OCI-LY3 (cell line): ENCODE measurements around the gene VWA3B.

Experiments
- EZH2phosphoT487 ChIP-seq: fragments of 200-600 bp; shearing (Covaris generic); IDR thresholded peaks from 2 replicates; pipeline ENCODE4 v1.6.1; 2018; ENCODE audit warnings: antibody characterized with exemption, mixed run types, low read depth
- TF ChIP-seq, protein P1 (sequence below): fragments of 200-600, 300-600 bp; sonication (generic); IDR thresholded peaks from 2 replicates; pipeline ENCODE4 v1.5.1; 2014; ENCODE audit warnings: antibody characterized with exemption, low read length, low read depth

- TF ChIP-seq, protein P1, sequence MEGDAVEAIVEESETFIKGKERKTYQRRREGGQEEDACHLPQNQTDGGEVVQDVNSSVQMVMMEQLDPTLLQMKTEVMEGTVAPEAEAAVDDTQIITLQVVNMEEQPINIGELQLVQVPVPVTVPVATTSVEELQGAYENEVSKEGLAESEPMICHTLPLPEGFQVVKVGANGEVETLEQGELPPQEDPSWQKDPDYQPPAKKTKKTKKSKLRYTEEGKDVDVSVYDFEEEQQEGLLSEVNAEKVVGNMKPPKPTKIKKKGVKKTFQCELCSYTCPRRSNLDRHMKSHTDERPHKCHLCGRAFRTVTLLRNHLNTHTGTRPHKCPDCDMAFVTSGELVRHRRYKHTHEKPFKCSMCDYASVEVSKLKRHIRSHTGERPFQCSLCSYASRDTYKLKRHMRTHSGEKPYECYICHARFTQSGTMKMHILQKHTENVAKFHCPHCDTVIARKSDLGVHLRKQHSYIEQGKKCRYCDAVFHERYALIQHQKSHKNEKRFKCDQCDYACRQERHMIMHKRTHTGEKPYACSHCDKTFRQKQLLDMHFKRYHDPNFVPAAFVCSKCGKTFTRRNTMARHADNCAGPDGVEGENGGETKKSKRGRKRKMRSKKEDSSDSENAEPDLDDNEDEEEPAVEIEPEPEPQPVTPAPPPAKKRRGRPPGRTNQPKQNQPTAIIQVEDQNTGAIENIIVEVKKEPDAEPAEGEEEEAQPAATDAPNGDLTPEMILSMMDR, result no peak
- no peak for TF ChIP-seq EZH2phosphoT487
Observed at GRCh38 chr2:98121149-98121548, 34.2 kb downstream of the VWA3B start.
